Posterior vena cava (tissue), 2 donors: ENCODE data around the gene NFATC1. TPM values are rescaled to one million over a fixed set of nuclear protein-coding genes. Genes with fewer than 3 reads are reported as not detected.
"Not testable (repeated sequence)": the region's sequence is repeated elsewhere in the genome, so short reads cannot be mapped to it uniquely, and the experiment has no call there.

ENCODE experiments used
- DNase-seq: peaks from one replicate; pipeline ENCODE4 v3.0.0-alpha.2; 2020; ENCODE audit warnings: low spot score
- intact Hi-C, 2 donors: fragments of 100-400 bp; cut with DNase I; formaldehyde crosslinking; loops; one replicate each; pipeline versions ENCODE4 v1.14.1 to v1.14.2; 2022 to 2023
- total RNA-seq, 2 donors: library from RNA; stranded (reverse); fragmentation: NEBNext Ultra II Directional; extraction: Animal tissue kit (Norgen Biotek cat#: 25700); gene quantifications; one replicate each; pipeline ENCODE4 v1.2.1, GENCODE V29; 2021
- donor health status: DM: yes; HTN: yes; CAD: no.
- donor health status: DM: yes; HTN: yes; CAD: no.

NFATC1 gene
- total RNA-seq, 2 donors from 2014 or later: 23.9 to 26.9 TPM

DNA sequence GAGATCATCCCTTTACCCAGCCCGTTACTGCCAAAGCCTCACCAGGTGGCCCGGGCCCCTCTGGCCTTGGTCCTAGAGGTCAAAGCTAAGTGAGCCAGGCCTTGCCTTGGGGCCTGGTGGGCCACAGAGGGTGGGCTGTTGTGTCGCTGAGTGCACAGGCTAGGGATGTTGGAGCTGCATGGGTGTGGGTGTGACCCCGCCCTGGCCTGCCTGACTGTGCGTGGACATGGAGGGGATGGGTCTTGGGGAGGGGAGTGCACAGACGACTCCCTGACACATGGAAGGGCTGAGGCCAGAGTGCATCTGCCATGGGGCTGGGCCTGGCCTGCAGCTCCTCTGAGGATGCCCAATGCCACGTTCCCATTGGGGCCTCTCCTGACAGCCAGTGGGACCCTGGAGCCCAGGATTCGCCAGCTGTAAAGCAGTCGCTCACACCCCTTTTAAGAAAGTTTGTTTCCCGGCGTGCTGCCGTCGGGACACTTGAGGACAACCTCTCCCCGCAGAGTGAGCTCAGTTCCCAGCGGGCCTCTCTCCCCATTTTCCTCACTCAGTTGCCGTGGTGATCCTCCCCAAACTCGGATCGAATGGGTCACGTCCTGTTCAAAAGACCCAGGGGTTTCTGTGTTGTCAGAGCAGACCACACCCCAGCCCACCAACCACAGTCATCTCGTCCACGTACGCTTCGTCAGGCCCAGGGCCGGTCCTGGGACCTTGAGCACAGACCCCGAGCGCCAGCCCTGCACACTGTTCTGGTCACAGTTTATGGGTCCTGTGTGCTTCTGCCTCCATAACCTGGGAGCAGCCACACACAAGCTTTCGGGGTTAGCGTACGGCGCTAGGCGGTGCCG is 93.5 kb downstream of the NFATC1 start:
- peak; percentile 63 for DNase-seq
- intact Hi-C loops: no loop called here

GRCh38 chr18:79489899-79490625 is 94.3 kb downstream of the NFATC1 start:
- peak; percentile 68 for DNase-seq
- intact Hi-C loops: no loop called here

DNA sequence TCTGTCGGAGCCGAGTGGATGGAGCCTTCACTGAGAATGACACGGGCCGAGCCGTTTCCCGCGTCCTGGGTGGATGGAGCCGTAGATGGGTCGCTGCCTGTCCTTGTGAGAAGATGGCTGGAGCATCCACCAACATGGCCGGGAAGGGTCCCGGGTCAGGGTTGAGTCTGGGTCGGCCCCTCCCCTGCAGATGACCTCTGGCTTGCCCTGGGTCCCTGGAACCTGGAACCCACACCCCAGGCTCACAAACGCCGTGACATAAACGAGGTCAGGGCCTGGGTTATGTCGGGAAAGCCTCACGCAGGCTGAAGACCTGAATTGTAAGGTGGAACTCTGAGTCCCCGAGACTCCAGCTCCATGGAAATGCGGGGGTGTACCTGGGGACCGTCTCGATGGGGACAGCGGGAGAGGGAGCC is 94.9 kb downstream of the NFATC1 start:
- intact Hi-C loops: no loop called here
- no peak for DNase-seq

DNA sequence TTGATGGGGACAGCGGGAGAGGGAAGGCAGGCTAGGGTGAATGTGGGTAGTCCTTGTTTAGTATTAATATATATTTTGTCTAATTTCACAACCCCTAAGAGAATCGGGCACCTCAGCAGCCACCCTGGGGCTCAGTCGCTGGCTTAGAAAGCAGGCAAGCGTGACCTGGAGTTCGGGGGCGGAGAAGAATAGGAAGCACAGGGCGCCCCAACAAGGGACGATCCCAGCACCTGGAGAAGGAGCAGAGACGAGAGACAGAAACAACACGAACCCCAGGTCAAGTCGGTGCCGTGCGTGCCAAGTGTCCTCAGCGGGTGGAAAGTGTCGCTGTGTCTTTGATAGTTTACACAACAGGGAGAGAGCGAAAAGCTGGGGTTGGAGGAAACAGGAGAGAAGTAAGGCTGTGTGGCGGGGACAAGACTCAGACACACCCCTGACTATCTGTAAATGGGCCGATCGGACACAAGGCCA is 95.4 kb downstream of the NFATC1 start:
- DNase-seq: peak; percentile 54
- intact Hi-C loops: no loop called here

GRCh38 chr18:79493211-79493800 is 97.6 kb downstream of the NFATC1 start:
- peak; percentile 76 for DNase-seq
- intact Hi-C loops: no loop called here

- no peak for DNase-seq
- intact Hi-C loops: no loop called here
These were observed 98.1 kb downstream of the NFATC1 start for GRCh38 chr18:79493801-79494211.

GRCh38 chr18:79494936-79495335 is 99.2 kb downstream of the NFATC1 start:
- peak; percentile 49 for DNase-seq
- intact Hi-C loops: no loop called here

- peak; percentile 66 for DNase-seq
- intact Hi-C loops: no loop called here
These were observed 99.9 kb downstream of the NFATC1 start for GRCh38 chr18:79495591-79496071.

DNA sequence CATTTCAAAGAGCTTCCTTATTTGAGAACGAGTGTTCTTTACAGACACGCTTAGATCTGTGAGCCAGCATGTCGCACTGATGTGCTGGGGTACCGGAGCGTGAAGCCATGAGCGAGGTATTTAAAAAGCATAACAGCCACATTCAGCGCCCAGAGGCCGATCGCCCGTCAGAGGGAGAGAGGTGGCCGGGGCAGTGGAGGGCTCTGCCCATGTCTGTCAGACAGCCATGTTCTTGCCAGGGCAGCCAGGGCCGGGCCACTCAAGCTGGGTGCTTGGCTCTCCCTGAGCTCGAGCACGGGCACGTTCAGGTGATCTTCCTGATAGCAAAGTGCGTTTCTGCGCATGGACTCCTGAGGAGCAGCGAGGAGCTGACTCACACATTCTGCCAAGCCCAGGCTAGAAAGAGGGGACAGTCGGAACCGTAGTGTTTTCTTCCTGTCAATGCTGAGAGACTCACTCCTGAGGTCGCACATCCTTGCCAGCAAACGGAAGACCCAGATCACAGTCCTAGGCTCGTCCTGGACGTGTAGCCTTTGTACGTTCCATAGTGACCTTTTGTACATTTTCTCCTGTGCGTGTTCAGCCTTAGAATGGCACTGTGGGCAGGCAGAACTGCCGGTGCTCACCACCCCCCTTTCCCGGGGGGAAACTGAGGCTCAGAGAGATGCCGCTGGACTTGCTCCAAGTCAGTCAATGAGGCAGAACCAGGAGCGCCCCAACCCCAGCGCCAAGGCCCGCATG is 100.7 kb downstream of the NFATC1 start:
- peak; percentile 73 for DNase-seq
- intact Hi-C loops: no loop called here

- DNase-seq: peak; percentile 49
- intact Hi-C loops: no loop called here
These were observed 101.4 kb downstream of the NFATC1 start for GRCh38 chr18:79496978-79497637.

DNA sequence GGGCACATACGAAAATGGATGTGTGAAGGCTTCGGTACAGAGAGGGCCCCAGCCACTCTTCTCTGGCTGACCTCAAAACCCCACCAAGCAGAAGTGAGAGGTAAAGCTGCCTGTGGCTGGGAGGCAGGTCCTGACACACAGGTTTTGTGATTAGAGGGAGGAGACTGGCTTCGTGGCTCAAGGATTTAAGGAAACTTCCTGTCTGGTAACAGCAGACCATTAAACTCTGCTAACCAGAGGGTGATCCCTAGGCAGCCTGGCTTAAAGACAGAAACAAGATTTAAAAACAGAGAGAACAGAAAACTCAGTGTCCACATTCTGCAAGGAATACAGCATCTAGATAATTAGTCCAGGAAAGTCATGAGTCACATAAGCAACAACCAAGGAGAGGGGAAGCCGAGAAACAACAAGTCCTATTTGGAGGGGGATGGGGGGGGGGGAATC is 101.9 kb downstream of the NFATC1 start:
- DNase-seq: no peak
- intact Hi-C loops: no loop called here

DNA sequence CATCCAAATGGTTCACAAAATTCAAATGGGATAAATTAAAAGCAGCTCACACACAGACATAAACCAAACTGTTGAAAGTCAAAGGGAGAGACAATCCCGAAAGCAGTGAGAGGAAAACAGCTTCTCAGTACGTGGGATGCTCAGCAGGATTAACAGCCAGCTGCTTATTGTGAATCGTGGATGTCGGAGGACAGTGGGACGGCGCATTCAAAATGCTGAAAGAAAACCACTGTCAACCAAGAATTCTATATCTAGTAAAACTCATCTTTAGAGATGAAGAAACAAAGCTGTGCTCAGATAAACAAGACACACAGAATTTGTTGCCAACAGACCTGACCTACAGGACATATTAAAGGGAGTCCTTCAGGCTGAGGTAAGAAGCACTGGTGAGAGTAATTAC is 102.9 kb downstream of the NFATC1 start:
- no peak for DNase-seq
- intact Hi-C loops: no loop called here

GRCh38 chr18:79501006-79501405 is 105.3 kb downstream of the NFATC1 start:
- no peak for DNase-seq
- intact Hi-C loops: loop anchor here in 1 of 2 donors (10.0 kb wide), 1 partner anchor 116 kb away; no protein-coding TSS in a partner anchor

- intact Hi-C loops: loop anchor here in 1 of 2 donors (10.0 kb wide), 1 partner anchor 118 kb away; no protein-coding TSS in a partner anchor
- DNase-seq: no peak
These were observed 107.1 kb downstream of the NFATC1 start for GRCh38 chr18:79502782-79503181.

GRCh38 chr18:79503406-79503805 is 107.7 kb downstream of the NFATC1 start:
- intact Hi-C loops: loop anchor here in 1 of 2 donors (10.0 kb wide), 1 partner anchor 119 kb away; no protein-coding TSS in a partner anchor
- peak; percentile 67 for DNase-seq

- DNase-seq: peak; percentile 38
- intact Hi-C loops: loop anchor here in 1 of 2 donors (10.0 kb wide), 1 partner anchor 119 kb away; no protein-coding TSS in a partner anchor
These were observed 108.3 kb downstream of the NFATC1 start for GRCh38 chr18:79504034-79504433.

GRCh38 chr18:79504495-79504894 is 108.8 kb downstream of the NFATC1 start:
- intact Hi-C loops: loop anchor here in 1 of 2 donors (10.0 kb wide), 1 partner anchor 120 kb away; no protein-coding TSS in a partner anchor
- not testable (repeated sequence) for DNase-seq

GRCh38 chr18:79505465-79505864 is 109.7 kb downstream of the NFATC1 start:
- intact Hi-C loops: loop anchor here in 1 of 2 donors (10.0 kb wide), 1 partner anchor 121 kb away; no protein-coding TSS in a partner anchor
- DNase-seq: not testable (repeated sequence)
